Measurements from ENCODE around the gene SH3PXD2A.

GRCh38 chr10:103640436-103641181, 214.8 kb downstream of the SH3PXD2A start:
- TF ChIP-seq TSHZ1 (CRISPR knock-in tag; IDR thresholded peaks at IDR 0.05): no peak
- no peak for TF ChIP-seq EGR1 (conservative IDR thresholded peaks at IDR 0.05)

Measured in K562 (cell line).